A549 (cell line): ENCODE results near the gene CACNB1.
"Not testable (repeated sequence)": the region's sequence is repeated elsewhere in the genome, so short reads cannot be mapped to it uniquely, and the experiment has no call there.

Source experiments
- ATOH8 ChIP-seq: fragments of 250-450 bp; sonication (Bioruptor Pico); IDR thresholded peaks from 2 replicates; pipeline ENCODE4 v1.5.0; 2020; ENCODE audit warnings: low read depth, mild to moderate bottlenecking, moderate library complexity
- CHD4 ChIP-seq: fragments of 200-600 bp; sonication (generic); IDR thresholded peaks from 2 replicates; pipeline ENCODE4 v1.6.1; 2016; ENCODE audit warnings: antibody characterized with exemption, mild to moderate bottlenecking, borderline replicate concordance
- CTCF ChIP-seq: fragments of >200 bp; sonication (Bioruptor Twin); formaldehyde crosslinking; IDR thresholded peaks from 3 replicates; pipeline ENCODE4 v1.5.1; 2016
- ESRRA ChIP-seq: fragments of 150-350 bp; IDR thresholded peaks from 2 replicates; pipeline ENCODE4 v1.6.1; 2014; ENCODE audit warnings: mild to moderate bottlenecking, low read length, borderline replicate concordance
- KDM1A ChIP-seq: fragments of 200-600 bp; sonication (generic); IDR thresholded peaks from 2 replicates; pipeline ENCODE4 v1.6.1; 2016; ENCODE audit warnings: low read depth, mild to moderate bottlenecking
- POLR2A ChIP-seq: IDR thresholded peaks from 2 replicates; pipeline ENCODE4 v1.6.1; 2012; ENCODE audit warnings: mild to moderate bottlenecking, low read length
- RARB ChIP-seq: fragments of 250-450 bp; sonication (Bioruptor Pico); IDR thresholded peaks from 2 replicates; pipeline ENCODE4 v1.8.0; 2021; ENCODE audit warnings: mild to moderate bottlenecking, moderate library complexity
- RCOR1 ChIP-seq: fragments of 150-350 bp; IDR thresholded peaks from 2 replicates; pipeline ENCODE4 v1.6.1; 2014; ENCODE audit warnings: antibody characterized with exemption, low read length, low read depth
- REST ChIP-seq: fragments of 200-600 bp; sonication (generic); IDR thresholded peaks from 2 replicates; pipeline ENCODE4 v1.6.1; 2016; ENCODE audit warnings: antibody characterized with exemption, mild to moderate bottlenecking, moderate library complexity
- RFX5 ChIP-seq: fragments of 450-650 bp; IDR thresholded peaks from 2 replicates; pipeline ENCODE4 v1.7.1; 2014; ENCODE audit warnings: antibody characterized with exemption, mild to moderate bottlenecking, moderate library complexity
- SREBF2 ChIP-seq: fragments of 450-650 bp; IDR thresholded peaks from 2 replicates; pipeline ENCODE4 v1.6.1; 2014; ENCODE audit warnings: mild to moderate bottlenecking, moderate library complexity
- ZSCAN20 ChIP-seq: fragments of 250-450 bp; sonication (Bioruptor Pico); IDR thresholded peaks from 2 replicates; pipeline ENCODE4 v1.8.0; 2022; ENCODE audit warnings: mild to moderate bottlenecking, moderate library complexity

- not testable (repeated sequence) for TF ChIP-seq POLR2A; RARB; ZSCAN20 (CRISPR knock-in tag); CTCF; SREBF2; CHD4; RFX5; ESRRA; REST; RCOR1; KDM1A; ATOH8 (CRISPR knock-in tag)
Observed at GRCh38 chr17:39129544-39129943, 67.9 kb downstream of the CACNB1 start.
